GM21529 (cell line): ENCODE measurements around the gene MROH2B.

Experiments used
- ATAC-seq: cut with Tn5 transposase; IDR thresholded peaks from one replicate; pipeline ENCODE4 v1.9.1; 2021; ENCODE audit not compliant: unreplicated experiment

The MROH2B gene

GRCh38 chr5:41071242-41071641 is at the start of gene MROH2B:
Gene MROH2B, minus strand, starts transcription at chr5:41071342. Its CDS starts 490 bp downstream, at chr5:41070852.
- ATAC-seq: no peak

DNA sequence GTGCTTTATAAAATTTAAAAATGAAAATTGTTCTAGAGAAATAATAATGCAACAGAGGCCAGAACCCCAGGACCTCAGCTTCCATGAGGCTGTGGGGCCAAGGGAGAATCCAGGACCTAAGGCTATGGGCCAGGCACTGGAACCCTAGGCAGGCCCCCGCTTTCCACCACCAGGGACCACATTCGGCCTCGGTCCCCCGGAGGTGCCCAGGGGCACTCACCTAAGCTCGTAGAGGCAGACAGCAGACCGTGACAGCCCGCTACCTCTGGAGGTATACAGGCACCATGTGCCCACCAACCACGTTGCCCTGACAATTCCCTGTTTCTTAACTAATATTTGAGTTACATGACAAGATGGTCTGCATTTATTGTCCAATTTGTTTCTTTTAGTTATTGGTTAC is 49.5 kb upstream of the MROH2B start:
- ATAC-seq: no peak

- ATAC-seq: no peak
These were observed 47.0 kb upstream of the MROH2B start for GRCh38 chr5:41118177-41118576.

GRCh38 chr5:41115281-41115680 is 44.1 kb upstream of the MROH2B start:
- no peak for ATAC-seq

DNA sequence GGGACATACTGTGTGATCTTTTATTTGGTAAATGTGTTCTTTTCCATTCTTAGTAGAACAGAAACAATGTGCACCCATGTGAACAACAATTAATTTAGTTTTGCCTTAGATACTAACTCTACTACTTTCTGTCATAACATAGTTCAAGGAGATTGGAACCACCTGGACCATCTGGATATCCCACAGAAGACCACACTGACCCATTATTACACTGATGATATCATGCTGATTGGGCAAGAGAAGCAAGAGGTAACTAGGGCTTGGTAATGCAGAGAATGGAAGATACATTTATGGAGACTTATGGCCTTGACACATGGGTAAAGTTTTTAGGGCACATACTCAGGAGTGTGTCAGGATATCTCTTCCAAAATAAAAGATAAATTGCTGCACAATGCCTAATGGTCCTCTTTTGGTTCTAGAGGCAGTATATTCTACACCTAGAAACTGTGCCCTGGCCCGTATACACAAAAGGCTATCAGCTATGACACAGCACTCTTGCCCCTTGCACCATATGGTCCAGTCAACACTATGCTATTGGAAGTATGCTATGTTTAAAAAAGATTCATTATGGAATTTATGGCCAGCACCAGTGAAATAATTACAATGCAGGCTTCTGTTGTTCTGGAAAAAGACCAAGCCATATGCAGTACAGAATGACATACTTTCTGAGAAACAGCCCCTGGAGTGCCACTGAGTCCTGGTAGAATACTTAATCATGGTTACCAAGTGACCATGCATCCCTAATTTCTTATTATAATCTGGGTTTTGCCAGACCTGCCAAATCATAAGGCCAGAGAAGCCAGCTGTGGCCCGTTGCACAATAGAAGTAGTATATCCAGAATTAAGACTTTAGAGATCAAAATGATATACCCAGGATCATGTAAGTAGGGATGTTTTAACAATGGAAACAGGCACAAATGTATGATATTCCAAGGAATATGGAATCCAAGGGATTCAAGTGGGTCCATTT is 41.6 kb upstream of the MROH2B start:
- ATAC-seq: no peak

DNA sequence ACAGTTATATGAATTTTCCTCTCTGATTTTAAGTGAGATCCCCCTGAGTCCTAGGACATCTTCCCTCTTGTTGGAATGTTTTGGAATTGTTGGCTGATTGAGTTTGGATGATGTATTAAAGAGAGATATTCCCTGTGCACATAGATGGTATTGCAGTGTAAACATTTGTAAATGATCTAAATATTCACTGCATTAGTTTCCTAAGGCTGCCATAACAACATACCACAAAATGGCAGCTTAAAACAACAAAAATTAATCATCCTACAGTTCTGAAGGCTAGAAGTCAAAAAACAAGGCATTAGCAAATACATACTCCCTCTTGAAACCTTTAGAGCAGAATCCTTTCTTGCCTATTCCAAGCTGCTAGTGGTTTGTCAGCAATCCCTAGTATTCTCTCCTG is 38.0 kb upstream of the MROH2B start:
- ATAC-seq: no peak

DNA sequence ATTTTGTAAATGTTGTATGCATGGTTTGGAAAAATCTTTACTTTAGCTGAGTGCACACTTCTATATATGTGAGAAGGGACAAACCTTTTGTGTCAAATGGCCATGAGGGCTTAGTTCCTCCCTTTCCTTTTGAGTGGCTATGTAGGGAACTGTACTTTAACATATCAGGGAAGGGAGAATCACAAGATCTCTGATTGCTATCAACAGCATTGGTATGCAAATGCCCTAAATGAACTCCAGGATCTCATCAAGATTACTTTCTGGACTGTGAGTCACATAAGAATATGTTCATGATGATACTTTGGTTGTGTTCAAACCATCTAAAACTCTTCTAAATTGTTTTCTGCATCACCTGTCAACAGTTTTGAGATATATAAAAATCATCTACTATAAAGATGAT is 31.2 kb upstream of the MROH2B start:
- ATAC-seq: no peak

GRCh38 chr5:41097642-41098041 is 26.5 kb upstream of the MROH2B start:
- ATAC-seq: no peak

DNA sequence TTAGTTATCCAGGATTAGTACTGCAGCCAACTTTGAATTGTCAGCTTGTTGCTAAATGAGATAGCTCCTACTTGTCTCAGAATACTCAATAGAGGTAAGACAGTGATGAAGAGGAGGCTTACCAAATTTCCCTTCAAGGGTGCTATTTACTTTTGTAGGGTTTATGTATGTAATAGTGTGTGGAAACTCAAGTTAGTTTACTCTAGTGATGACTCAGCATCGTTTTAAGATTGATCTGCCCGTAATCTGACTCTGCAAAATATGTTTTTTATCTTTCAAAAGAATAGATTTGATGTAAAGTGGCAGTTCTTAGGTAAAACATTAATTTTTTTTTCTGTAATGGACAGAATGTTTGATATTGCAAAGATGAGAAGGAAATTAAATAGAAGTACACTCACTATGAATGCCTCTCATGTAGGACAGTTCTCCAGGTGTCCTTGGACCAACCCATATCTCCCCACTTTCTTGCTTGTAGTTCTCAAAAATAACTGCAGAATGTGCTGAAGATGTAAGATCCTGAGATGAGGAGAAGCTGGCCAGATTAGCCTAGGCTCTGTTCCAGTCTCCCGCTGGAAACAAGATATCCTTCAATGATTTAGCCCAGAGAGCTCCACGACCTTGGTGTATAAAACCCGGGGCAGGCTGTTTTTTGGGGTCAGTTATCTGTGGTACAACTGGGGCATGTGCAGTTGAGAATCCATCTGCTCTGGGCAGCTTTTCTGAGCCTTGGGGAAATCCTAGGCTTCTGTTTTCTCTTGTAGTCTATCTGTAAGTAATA is 24.4 kb upstream of the MROH2B start:
- no peak for ATAC-seq

DNA sequence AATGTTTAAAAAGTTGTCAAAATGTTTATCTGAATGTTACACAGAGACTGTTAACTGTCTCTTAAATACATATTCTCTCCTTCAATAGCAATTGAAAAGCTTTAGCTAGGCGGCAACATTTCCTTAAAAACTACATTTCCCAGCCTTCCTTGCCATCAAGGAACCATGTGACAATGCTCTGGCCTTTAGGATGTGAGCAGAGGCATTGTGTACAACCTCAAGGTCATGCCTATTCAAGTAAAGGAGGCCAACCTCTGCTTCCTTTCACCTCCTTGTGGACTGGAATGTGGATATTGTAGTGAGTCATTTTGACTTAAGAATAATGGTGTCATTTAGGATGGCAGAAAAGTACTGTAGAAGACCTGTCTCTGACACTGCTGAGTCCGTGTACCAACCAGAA is 23.7 kb upstream of the MROH2B start:
- no peak for ATAC-seq

DNA sequence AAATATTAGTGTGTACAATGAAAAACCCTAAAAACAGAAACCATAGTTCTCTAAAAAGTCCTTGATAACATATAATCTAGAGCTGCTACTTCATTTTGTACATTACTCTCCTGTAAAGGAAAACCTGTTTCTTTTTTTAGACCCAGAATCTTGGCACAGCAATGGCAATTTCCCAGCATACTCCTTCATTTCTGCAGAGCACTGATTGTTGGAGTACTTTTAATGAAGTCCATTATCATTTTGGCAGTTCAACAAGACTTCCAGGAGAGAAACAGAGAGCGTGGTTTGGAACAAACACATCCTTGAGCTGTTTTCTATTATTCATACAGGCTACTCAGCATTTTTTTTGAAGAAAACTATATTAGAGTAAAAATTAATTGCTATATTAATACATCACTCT is 22.7 kb upstream of the MROH2B start:
- no peak for ATAC-seq

DNA sequence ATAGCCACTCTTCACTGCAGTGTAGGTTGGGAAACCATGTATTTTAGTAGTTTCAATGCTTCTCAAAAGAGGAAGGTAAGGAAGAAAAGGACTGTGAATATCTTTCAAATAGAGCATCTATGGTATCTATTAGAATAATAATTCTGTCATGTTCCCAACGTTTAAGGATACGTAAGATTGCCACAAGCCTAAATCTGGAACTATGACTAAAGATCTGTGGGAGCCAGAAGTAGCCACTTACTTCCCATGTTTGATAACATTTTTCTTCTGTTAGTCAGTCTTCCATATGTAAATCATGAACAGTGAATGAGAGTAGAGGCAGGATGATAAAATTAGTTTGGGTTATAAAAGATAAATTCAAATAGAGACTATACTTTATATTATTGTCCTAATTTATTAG is 16.3 kb upstream of the MROH2B start:
- ATAC-seq: no peak

DNA sequence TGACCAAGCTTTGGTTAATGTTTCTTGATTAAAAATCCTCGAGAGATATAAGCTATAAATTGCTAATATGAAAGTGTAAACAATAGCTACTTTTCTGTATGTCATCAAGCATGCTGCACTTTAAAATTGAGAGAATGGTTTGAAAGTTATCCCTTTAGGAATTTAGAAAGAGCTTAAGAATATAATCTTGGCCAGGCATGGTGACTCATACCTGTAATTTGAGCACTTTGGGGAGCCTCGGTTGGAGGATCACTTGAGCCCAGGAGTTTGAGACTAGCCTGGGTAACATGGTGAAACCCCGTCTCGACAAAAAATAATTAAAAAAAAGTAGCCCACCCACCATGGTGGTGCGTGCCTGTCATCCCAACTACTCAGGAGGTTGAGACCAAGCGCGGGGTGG is 12.2 kb upstream of the MROH2B start:
- ATAC-seq: no peak

DNA sequence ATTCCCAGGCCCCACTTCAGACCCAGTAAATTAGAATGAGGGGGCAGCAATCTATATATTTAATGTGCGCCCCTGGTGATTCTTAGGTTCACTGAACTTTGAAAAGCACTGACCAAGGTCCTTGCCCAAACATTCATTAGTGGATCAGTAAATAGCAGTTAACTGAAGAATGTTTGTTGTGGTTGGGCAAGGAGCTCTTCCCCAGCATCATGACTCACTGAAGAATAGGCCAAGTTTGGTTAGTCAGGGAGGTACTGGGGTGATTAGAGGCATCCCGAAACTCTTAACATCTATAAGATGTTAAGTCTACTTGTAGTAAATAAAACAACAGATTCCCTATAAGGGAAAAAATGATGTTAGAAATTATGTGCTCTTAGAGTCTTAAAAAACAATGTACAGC is 833 bp upstream of the MROH2B start:
- no peak for ATAC-seq

GRCh38 chr5:41067714-41068568 is 3.2 kb downstream of the MROH2B start:
- ATAC-seq: no peak

GRCh38 chr5:41065691-41066335 is 5.3 kb downstream of the MROH2B start:
- ATAC-seq: no peak

DNA sequence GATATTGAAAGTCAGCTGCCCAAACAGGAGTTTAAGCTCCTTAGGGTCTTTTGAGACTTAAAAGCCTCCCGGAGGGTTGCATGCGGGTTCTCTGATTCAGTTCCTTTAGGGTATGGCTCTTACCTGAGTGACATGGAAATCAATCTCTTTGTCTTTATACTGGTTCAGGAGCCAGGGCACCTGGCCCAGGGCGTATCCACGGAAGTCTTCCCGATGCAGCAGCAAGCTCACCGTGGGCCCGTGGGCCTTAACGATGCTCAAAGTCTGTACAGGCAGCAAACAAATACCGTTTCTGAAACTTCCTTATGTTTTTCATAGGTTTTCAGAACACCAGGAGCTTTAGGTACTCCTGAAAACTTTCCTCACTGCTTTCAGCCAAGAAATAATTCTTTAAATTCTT is 13.2 kb downstream of the MROH2B start:
- ATAC-seq: no peak

DNA sequence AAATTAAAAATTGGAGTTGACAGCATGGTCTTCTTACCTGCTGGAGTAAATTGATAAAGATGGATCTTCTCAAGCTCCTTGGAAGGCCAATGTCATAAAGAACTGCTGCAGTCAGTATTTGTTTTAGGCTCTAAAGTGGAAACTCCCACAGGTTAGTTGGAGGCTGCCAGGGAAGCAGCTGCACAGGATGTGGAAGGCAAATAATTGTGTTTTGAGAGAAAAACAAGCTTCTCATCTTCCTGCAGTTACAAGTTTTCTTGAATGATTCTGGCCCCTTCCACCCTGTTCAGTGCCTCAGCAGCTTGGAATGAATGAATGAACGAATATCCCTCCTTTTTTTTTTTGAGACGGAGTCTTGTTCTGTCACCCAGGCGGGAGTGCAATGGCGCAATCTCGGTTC is 13.9 kb downstream of the MROH2B start:
- no peak for ATAC-seq

DNA sequence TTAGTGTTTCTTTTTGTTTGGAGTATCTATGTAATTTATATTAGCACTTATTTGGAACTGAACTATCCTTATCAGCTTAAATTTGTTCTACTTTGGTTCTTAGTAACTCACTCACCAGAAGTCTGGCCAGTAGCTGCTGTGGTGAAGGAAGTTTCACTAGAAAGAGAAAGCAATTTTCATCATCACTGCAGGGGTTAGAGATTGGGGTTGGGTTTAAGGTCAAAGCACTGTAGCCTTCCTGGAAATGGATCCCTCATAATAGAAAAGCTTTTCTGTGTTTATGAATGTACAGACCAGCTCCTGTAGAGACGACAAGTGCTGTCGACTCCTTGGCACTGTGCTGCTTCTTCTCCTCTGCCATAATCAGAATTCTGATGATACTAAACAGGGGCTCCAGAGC is 22.2 kb downstream of the MROH2B start:
- no peak for ATAC-seq

GRCh38 chr5:41043109-41043747 is 27.9 kb downstream of the MROH2B start:
- no peak for ATAC-seq
